Astrocyte of the hippocampus (primary cell): Measurements from ENCODE around the gene RAB11FIP4.

ENCODE experiments used
- DNase-seq: peaks from one replicate; pipeline ENCODE4 v3.0.0; 2011; ENCODE audit warnings: low read depth, low spot score

RAB11FIP4 gene

DNA sequence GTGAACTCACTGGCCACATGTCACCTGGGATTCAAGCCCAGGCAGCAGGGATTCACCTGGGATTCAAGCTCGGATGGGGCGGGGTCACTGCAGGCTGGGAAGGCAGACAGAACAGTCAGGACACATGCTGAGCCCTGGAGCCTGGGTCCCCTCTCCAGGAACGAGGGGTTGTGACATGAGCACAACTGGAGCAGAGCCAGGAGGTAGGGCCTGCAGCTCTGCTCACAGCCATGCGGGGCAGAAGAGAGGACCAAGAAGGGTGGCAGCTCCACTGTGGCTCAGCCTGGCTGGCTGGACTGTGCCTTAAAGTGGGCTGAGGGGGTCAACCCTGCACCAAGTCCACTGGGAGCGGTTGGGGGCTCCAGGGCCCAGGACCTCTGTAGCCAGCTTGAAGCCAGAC, 150.1 kb downstream of the RAB11FIP4 start:
- DNase-seq: no peak

DNA sequence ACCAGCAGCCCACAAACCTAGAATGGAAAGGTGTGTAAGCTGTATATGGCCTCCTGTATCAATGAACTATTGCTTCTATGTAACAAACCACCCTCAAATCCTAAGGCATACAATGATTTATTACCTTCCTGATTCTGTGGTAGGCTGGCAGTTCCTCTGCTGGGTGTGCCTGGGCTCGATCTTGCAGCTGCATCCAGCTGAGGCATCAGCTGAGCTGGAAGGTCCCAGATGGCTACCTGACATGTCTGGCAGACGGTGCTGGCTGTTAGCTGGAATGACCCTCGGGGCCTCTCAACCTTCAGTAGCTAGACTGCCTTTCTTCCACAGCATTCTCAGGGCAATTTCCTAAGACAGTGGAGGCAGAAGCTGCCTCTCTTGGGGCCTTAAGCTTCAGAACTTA, 152.7 kb downstream of the RAB11FIP4 start:
- DNase-seq: no peak

DNA sequence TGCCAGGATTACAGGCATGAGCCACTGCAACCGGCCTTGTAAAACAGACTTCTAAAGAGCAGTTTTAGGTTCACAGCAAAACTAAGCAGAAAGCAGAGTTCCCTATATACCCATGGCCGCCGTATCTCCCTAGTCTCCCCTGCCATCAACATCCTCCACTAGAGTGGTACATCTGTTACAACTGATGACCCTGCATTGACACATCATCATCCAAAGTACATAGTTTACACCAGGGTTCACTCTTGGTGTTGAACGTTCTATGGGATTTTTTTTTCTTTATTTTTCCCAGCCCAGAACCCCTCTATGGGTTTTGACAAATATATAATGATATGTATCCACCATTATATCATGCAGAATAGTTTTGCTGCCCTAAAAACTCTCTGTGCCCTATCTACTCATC, 155.2 kb downstream of the RAB11FIP4 start:
- no peak for DNase-seq

DNA sequence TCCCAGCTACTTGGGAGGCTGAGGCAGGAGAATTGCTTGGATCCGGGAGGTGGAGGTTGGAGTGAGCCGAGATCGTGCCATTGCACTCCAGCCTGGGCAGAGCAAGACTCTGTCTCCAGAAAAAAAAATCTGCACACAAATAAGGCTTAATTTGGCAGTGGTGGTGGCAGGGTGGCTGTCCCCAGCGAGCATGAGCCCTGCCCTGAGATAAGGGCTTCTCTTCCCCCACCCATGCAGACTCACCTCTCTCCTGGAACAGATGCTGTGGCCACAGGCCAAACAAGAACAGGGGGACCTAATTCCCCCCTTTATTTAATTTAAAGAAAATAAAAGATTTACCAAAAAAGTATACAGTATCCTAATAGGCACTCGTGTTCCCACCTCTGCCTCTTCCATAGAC, 157.2 kb downstream of the RAB11FIP4 start:
- no peak for DNase-seq

DNA sequence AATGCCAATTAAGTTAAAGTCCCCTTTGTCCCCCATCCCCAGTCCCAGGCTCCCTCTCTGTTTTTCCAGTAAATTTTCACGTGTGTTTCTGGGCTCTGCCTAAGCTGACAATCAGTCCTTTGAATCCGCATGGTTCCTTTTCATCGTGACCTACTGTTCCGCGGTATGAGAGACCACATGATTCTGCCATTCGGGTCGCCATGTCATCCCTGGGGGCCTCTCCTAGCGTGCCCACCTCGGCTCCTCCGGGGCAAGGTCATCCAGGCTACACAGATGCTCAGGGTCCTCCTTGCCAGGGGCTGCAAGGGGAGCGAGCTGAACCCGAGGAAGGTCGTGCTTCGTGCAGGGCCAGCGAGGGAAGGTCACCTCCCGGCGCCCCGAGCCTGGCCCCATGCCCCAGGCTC, 157.6 kb downstream of the RAB11FIP4 start:
- DNase-seq: peak; percentile 43

DNA sequence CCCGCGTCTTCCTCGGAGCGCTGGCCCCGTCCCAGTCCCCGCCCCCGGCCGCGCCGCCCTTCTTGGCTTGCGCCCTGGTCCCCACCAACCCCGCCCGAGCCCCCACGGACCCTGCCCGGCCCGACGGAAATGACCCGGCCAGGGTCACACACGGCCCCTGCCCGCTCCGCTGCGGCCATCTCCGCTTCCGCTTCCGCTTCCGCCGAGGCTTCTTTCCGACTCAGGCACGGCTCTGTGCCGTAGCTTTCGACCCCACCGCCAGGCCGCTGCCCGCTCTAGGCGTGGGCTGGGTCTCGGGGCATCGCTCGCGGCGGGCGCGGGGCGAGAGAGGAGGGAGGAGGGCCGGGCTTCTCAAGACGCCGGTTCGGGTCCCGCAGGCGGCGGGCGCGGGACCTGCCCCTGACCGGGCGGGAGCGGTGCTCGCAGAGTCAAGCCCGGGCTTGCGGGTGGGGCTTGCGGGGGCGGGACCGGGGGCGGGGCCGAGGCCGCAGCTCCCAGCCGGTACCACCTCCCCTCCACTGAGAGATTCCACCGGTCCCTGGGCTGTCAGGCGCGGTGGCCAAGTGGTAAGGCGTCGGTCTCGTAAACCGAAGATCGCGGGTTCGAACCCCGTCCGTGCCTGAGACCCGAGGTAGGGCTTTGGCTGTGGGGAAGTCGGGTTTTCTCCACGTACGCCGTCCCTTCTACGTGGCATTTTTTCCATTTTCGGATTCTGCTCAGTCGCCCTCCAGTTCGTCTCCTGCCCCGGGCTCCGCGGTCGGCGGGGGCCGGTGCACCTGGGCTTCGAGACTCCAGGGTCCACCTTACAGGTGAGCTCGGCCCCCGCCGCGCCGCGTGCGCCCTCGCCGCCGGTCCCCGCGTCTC, 158.3 kb downstream of the RAB11FIP4 start:
- DNase-seq: peak; percentile 97

DNA sequence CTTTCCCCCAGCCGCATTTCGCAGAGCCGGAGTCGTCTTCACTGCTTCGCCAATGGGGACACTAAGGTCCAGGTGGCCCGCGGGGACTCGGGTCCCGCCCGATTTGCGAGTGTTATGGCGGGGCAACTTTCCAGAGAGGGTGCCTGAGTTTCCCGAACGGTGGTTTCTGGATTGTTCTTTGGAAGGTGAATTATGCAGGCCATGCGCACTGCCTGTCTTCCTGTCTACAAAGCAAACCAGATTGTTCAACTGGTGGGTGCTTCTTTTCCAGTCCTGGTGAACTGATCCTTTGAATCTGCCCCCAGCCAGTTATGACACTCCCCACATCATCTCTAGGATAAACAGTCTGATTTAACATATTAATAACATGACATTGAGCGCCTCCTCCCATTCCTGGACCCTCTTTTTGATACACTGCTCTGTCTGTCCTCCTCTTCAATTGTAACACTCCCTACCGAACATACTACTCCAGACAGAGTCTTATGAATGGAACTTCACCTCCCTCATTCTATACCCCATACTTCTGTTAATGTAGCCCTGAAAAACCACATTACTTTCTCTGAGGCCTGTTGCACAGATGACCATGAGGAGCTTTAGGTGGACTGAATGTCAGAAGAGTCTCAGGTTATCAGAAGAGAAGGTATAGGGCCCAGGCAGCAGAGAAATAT, 159.0 kb downstream of the RAB11FIP4 start:
- no peak for DNase-seq

DNA sequence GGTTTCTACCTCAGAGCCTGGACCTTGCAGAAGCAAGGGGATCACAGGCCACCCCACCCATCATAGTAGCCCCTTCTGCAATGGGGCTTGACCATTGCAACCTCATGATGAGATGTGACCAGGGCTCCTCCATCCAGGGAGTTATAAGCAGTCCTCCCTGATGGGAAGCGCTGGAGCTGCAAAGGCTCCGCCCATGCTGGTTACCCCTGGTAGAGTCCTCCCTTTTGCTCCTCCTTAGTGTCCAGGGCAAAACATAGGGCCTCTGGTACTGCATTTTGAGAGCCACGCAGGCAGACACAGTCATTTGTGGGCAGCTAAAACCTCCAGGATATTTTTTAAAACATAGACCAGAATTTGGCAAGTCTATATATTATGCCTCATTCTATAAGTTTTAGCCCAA, 161.1 kb downstream of the RAB11FIP4 start:
- DNase-seq: no peak

DNA sequence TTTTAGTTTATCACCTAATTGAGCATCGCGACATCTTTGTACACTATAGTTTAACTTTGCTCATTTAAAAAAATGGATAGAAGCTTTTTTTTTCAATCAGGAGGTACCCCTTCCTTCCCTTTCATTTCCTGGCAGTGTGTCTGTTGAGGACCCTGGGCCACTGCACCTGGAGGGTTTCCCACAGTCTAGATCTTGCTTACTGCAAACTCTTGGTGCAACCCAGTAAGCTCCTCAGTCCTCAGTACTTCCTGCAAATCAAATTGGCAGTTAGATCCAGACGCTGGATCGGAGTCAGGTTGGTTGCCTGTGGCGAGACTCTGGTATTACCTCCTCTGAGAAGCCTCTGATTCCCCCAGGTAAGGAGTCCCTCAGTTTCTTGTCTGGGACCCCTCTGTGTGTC, 162.0 kb downstream of the RAB11FIP4 start:
- DNase-seq: no peak

DNA sequence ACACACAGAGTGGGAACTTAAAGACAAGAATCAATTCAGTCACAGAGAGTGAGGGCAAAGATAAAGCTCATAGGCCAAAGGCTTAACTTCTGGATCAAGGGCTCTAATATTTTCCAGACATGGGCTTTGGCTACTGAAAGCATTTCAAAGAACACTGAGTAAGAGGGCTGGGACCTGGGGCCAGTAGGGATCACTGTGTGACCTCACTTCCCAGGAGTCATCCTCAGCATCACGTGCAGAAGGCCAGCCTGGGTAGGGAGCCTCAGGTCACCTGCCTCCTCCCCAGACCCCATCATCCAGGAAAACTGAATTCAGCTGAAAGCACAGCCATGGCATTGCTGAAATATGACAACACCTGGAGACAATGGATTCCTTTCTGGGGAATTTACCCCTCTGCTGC, 163.5 kb downstream of the RAB11FIP4 start:
- no peak for DNase-seq

DNA sequence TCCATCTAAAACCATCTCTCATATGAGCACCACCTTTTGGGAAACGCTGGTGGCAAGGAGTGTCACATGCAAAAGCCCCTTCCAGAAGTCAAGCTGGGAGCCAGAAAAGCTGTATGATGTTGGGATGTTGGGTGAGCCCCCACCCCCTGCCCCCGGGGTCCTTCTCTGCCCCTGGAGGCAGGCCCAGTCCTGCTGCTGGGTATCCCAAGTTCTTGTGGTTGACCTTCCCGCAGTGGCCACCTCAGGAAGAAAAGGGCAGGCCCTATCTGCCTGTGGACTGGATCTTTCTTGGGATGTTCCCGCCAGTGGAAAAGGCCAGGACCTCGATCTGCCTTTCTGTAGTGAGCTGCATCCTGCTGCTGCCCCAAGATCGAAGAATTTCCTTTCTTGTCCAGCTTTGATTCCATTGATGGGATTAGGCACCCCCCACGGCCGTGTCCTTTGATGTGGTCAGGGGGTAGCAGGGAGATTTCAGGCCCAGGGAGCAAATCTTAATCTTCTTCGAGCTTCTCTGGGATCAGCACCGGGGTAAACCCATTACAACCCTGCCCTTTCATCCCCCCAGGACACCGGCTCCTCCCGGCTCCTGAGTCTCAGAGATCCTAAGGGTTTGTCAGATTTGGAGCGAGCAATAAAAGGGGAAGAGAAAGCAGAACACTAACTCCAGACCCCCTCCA, 165.6 kb downstream of the RAB11FIP4 start:
- no peak for DNase-seq

DNA sequence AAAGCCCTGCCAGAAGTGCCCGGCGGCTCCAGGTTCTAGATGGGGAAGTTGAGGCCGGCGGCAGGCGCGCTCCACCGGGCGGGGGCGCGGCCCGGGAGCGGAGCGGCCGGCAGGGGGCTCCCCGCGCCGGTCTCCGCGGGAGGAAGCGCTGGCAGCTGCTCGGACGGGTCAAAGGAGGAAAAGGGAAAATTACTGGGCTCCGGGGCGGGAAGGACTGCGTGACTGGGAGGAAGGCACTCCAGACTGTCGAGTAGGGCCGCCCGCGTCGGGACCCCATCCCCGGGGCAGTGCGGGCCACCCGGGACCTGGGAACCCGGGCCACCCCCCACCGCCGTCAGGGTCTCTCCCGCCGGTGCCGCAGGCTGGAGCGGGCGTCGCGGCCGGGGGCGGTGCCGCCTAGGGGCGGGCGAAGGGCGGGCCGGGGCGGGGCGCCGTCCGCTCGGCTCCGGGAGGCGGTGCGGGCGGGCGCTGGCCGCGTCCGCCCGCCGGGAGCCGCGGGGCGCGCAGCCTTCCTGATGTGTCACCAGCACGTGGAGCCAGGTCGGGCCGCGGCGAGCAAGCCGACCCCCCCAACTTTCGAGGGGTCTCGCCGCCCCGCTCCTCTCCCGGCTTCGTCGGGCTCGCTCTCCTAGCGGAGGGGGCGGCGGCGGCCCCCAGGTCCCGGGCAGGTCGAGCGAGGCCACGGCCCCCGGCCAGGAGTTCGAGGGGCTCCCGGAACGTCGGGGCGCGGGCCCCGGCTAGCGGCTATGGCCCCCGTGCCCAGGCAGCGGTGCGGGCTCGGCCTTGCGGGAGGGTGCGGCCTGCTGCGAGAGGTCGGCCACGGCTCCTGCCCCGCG, 167.5 kb downstream of the RAB11FIP4 start:
- DNase-seq: peak; percentile 90

DNA sequence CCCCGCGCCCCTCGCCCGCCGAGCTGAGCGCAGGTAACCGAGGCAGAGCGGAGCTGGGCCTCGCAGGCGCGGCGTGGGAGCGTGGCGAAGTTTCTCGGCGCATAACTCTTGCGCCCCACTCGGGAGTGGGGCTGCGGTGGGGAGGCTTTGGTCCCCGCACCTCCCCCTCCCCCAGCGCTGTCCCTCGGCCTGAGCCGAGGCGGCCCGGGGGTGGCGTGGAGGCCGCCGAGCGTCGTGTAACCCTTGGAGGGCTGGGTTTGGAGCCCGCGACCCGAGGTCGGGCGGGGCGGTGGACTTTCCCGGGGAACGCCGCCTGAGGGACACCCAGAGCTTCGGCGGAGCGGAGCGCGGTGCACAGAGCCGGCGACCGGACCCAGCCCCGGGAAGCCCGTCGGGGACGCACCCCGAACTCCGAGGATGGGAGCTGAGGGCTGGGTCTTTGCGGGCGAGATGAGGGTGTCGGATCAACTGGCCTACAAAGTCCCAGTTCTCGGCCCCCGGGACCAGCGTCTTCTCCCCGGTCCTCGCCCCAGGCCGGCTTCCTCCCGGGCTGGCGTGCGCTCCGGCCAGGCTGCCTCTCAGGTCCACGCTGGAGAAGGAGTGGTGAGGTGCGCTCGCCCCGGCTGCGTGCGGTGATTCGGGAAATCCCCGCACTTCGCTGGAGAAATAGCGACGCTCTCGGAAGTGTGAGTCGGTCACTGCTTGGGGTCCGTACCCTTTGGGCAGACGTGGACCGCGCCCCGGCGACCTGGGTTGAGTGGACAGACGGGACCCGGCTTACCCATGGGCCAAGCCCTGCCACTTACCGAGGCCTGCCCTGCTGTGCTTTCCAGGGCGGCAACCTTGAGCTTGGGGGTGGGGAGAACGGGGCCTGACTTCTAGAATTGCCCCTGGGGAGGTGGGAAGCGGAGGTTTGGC, 168.4 kb downstream of the RAB11FIP4 start:
- DNase-seq: peak; percentile 60

DNA sequence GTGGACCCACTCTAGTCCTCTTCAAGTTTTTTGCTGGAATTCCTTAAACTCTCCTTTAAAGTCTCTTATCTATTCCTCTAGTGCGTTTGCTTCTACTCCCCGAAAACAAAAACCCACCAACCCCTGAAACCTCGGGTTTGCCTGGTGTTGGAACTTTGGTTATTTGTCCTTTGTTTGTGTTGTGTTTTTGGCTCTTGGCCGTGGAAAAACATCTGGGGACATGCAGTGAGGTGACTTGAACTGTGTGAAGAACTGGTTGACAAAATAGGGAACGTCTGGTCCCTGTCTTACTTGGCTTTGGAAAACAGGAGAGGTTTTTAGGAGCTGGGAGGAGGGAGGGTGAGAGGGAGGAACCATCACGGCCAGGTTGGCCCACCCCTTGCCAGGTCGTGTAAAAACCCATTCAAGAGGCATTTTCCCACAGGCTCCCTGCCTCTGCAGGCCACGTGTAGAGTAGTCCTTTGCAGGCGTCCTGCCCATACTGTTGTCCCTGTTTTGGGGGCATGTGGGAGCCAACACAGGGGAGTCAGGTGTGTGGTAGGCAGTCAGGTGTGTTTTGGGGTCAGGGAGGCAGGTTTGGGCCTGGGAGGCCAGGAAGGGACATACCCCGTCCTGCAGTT, 169.3 kb downstream of the RAB11FIP4 start:
- DNase-seq: peak; percentile 53

DNA sequence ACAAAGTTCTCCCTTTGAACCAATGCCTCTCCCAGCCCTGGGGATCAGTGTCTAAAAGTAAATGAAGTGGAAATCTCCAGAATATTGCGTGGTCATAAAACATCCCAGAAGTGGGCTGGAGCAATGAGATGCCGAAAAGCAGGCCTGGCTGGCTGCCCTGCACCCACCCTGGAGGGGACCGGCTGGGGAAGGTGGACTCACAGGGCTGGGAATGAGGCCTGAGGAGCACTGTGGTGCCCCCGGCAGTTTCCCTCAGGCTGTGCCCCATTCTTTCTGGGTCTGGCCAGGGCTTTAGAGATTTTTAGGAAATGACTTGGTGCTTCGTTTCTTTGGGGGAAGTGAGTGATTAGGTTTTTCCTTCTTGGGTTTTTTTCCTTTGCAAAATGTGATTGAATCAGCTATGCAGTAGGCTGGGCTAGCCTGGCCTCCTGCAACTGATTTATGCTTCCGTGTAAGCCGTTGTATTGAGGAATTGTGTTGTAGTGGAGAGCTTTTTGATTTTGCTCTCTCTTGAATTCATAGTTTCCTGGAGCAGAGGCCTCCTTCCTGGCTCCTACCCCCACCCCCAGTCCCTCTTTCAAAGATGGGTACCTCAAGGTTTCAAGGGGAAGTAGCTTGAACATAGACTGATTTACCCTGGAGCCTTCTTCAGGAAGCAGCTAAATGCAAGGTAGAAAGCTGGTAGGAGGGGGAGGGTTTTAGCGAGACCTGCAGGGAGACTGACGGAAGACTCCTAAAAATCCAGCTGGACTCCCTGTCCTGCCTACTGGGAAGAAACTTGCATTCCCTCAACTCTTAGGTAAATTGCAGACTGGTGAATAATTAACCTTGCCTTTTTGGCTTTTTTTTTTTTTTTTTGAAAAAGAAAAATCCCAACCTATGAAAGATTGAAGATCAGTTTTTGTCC, 170.2 kb downstream of the RAB11FIP4 start:
- peak; percentile 72 for DNase-seq

DNA sequence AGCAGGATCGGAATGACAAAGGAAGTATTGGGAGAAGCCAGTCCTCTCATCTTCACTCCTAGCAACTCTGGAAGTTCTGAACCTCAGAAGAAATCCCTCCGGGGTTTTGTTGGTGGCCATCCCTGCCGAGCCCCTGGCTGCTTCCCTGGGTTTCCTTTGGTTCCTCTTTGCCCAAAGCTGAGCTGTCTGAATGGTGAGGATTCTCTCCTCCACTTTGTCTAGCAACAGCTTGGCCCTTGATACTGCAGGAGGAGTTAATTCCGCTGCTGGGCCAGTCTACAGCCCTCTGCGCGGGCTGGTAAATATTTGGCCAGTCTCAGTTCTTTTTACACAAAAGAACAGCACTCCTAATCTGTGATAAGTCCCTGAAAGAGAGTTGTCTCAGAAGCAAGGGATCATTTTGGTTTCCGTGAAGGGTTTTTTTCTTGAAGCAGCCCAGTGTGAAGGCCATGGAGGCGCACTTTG, 170.9 kb downstream of the RAB11FIP4 start:
- DNase-seq: no peak

DNA sequence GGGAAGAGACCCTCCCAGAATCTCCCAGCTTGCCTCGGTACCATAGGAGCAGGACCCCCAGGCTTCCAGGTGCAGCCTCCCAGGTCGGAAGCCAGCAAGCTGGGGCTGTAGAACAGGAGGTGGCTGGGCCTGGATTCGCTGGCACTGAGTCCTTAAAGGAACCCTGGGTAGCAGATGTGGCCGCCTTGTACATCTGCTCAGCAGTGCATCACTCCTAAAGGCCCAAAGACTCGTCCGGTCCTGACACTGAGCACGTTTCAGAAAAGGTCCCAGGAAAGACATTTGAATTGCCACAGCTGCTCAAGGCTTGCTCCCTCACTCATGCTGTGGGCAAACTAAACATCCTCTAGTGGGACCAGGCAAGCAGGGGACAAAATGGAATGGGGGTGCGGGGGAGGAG, 172.8 kb downstream of the RAB11FIP4 start:
- DNase-seq: no peak

DNA sequence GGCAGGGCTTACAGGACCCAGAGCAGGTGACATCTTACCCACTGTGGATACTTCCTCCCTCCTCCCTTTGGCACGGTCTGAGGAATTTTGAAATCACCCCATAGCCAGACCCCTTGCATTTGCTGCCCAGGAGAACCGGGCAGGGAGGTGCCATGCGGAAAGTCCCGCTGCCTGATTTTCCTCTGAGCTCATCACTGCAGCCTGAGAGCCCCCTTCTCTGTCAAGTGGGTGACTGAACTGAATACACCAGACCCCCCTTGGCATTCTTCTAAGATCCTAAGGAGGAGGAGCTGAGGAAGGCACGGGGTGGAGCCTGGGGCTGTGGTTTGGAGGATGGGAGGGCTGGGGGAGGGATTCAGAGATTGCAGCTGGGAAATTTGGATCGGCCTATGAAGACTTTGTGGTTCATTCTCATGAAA, 173.4 kb downstream of the RAB11FIP4 start:
- peak; percentile 85 for DNase-seq

DNA sequence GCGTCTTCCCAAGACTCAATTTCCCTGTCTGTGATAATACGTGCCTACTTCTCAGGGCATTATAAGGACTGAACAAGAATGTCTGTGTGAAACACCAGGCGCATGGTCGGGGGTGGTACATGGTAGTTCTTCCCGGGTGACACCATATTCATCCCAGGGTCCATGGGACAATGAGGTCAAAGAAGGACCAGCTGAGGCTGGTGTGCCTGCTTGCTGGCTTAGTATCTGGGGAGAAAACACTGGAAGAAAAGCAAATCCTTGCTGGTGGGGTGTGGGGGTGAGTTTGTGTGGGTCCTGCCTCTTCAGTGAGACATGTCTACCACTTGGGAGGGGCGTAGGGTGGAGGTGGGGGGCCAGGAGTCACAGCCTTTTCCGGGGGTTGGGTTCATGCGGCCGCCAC, 174.2 kb downstream of the RAB11FIP4 start:
- DNase-seq: no peak
